Left renal pelvis (tissue), 4 donors: ENCODE data around the gene USP6. TPM values are rescaled to one million over a fixed set of nuclear protein-coding genes. Genes with fewer than 3 reads are reported as not detected.
A peak's percentile ranks its signal among the peaks of the same experiment; 100 is the strongest.
"Not testable (repeated sequence)": the region's sequence is repeated elsewhere in the genome, so short reads cannot be mapped to it uniquely, and the experiment has no call there.

Experiments
- DNase-seq, 4 donors: peaks; one replicate each; pipeline ENCODE4 v3.0.0-alpha.2; 2013; ENCODE audit warnings: low read depth in 4 of 4, low spot score in 3 of 4
- polyA plus RNA-seq, 4 donors: library from polyadenylated mRNA; unstranded; fragments of 120-200 nt; gene quantifications; one replicate each; pipeline ENCODE4 v1.2.1, GENCODE V29; 2013; ENCODE audit not compliant: insufficient read length in 4 of 4

USP6 gene
- 10 to 100 TPM in 1 of 4 donors, 1 to 10 TPM in 3; 1.9 to 12.2 (median 4.0) TPM for polyA plus RNA-seq

- no peak for DNase-seq
Measured at GRCh38 chr17:5115673-5116651, at the start of gene USP6. Gene USP6, plus strand, starts transcription at chr17:5116032. Its CDS starts 14,336 bp downstream, at chr17:5130368.

GRCh38 chr17:5068236-5068635, 47.6 kb upstream of the USP6 start:
- no peak for DNase-seq

- DNase-seq: no peak
Measured at GRCh38 chr17:5069724-5070123, 46.1 kb upstream of the USP6 start.

- DNase-seq: not testable (repeated sequence)
Measured at GRCh38 chr17:5075472-5075871, 40.4 kb upstream of the USP6 start.

GRCh38 chr17:5077275-5077674, 38.6 kb upstream of the USP6 start:
- DNase-seq: not testable (repeated sequence)

GRCh38 chr17:5077781-5078105, 38.1 kb upstream of the USP6 start:
- no peak for DNase-seq

GRCh38 chr17:5078106-5079028, 37.5 kb upstream of the USP6 start, which contains the start of gene ZFP3:
Gene ZFP3, plus strand, starts transcription at chr17:5078467. Its CDS starts 13,038 bp downstream, at chr17:5091505.
- DNase-seq: peak; percentile 70 to 78 (median 75)

GRCh38 chr17:5080591-5080990, 35.2 kb upstream of the USP6 start:
- no peak for DNase-seq

GRCh38 chr17:5092218-5093010, 23.4 kb upstream of the USP6 start:
- no peak for DNase-seq

GRCh38 chr17:5096731-5097100, 19.1 kb upstream of the USP6 start:
- no peak for DNase-seq

- DNase-seq: peak in 2 of 4 donors; percentile 62 to 66
Measured at GRCh38 chr17:5097101-5097834, 18.6 kb upstream of the USP6 start.

- DNase-seq: no peak
Measured at GRCh38 chr17:5099271-5099670, 16.6 kb upstream of the USP6 start.

- no peak for DNase-seq
Measured at GRCh38 chr17:5100832-5101231, 15.0 kb upstream of the USP6 start.

- DNase-seq: no peak
Measured at GRCh38 chr17:5110816-5111215, 5.0 kb upstream of the USP6 start.

GRCh38 chr17:5111402-5112204, 4.2 kb upstream of the USP6 start, which contains the start of gene ZNF232:
Gene ZNF232, minus strand, starts transcription at chr17:5111878. Its CDS starts 56 bp downstream, at chr17:5111822.
- peak; percentile 80 to 92 (median 90) for DNase-seq

- no peak for DNase-seq
Measured at GRCh38 chr17:5118219-5118618, 2.4 kb downstream of the USP6 start.

- DNase-seq: no peak
Measured at GRCh38 chr17:5120036-5120435, 4.2 kb downstream of the USP6 start.

GRCh38 chr17:5120436-5121185, 4.8 kb downstream of the USP6 start:
- DNase-seq: not testable (repeated sequence)
